ENCODE measurements around the gene CELA1.

CELA1 gene

DNA sequence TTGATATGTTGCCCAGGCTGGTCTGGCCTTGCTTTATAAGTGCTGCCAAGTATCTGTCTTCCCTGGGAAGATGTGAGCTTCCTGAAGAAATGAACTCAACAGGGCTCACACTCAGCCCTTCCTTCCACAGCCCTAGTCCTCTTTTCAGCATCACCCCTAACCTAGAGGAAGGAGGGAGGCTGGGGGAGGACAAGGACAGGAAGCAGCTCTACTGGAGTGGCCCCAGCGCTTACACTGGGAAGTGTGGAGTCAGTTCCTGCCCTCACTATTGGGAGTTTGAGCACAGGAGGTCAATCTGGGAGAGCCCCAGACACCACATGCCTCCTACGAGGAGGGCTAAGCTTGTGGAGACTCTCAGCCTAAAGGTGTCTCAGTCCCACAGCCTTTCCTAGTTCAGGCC is 27.9 kb upstream of the CELA1 start:
- no peak for DNase-seq

DNA sequence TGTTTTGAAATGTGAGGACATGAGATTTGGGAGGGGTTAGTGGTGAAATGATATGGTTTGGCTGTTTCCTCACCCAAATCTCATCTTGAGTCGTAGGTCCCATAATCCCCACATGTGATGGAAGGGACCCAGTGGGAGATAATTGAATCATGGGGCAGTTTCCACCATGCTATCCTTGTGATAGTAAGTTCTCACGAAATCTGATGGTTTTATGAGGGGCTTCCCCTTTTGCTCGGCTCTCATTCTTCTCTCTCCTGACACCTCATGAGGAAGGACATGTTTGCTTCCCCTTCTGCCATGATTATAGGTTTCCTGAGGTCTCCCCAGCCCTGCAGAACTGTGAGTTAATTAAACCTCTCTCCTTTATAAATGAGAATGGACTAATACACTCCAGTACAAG is 26.7 kb upstream of the CELA1 start:
- DNase-seq: no peak

DNA sequence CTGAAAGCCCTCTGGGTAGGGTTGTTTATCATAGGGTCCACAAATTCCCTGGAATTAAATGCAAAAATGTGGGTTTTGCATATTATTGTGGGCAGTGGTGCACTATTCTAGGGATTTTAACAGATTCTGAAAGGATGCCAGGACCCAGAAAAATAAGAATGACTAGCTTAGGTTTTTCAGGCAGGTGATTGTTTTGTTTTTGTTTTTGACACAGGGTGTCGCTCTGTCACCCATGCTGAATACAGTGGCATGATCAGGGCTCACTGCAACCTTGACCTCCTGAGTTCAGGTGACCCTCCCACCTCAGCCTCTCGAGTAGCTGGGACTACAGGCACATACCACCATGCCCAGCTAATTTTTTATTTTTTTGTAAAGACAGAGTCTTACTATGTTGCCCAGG is 25.5 kb upstream of the CELA1 start:
- no peak for DNase-seq

DNA sequence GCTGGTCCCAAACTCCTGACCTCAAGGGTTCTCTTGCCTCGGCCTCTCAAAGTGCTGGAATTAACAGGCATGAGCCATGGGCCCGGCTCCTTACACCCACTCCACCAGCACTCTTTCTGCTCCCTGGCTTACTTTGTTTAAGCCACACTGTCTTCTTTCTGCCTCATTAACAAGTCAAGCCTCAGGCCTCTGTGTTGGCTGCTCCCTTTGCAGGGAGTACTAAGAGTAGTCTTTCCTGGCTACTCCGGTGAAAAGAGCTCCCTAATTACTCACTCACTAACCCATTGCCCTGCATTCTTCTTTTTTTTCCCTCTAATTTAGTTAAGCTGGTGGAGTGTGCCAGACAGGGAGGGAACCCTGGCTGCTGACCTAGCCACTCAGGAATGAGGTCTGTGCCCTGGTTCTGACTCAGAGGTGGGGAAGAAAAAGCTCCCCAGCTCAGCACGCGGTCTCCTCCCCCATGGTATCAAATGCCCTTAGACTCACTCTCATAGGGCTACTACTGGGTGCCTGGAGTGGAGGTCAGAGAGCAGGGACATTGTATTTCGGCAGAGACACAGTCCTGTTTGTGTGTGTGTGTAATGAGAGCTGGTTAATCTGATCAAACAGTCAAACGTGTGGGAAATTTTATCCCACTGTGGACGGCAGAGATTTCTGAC is 24.9 kb upstream of the CELA1 start:
- peak; percentile 91 for DNase-seq

DNA sequence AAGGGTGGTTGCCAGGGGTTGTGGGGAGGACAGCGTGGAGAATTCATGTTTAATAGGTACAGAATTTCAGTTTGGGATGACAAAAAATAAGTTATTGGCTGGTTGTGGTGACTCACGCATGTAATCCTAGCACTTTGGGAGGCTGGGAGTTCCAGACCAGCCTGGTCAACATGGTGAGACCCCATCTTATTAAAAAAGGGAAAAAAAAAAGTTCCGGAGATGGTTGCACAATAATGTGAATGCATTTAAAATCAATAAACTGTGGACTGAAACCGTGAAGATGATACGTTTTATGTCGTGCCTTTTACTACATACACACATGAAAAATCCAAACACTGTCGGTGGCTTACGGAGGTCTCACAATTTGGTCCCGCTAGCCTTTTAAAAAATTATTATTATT is 24.2 kb upstream of the CELA1 start:
- no peak for DNase-seq

DNA sequence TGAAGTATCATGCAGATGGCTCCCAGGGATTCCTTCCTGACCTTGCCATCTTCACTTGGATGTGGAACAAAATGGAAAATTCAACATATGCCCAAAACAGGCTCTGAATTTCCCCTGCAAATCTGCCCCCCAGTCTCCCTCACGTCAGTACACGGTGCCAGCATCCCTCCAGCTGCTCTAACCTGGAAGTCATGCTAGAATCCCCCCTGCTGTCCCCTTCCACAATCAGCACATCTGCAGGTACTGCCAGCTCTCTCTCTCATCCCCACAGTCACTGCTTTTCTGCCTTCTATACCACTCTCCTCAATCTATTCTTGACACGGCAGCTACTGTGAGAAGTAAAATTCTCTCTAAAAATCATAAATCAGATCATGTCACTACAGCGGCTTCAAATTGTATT is 23.1 kb upstream of the CELA1 start:
- DNase-seq: no peak

DNA sequence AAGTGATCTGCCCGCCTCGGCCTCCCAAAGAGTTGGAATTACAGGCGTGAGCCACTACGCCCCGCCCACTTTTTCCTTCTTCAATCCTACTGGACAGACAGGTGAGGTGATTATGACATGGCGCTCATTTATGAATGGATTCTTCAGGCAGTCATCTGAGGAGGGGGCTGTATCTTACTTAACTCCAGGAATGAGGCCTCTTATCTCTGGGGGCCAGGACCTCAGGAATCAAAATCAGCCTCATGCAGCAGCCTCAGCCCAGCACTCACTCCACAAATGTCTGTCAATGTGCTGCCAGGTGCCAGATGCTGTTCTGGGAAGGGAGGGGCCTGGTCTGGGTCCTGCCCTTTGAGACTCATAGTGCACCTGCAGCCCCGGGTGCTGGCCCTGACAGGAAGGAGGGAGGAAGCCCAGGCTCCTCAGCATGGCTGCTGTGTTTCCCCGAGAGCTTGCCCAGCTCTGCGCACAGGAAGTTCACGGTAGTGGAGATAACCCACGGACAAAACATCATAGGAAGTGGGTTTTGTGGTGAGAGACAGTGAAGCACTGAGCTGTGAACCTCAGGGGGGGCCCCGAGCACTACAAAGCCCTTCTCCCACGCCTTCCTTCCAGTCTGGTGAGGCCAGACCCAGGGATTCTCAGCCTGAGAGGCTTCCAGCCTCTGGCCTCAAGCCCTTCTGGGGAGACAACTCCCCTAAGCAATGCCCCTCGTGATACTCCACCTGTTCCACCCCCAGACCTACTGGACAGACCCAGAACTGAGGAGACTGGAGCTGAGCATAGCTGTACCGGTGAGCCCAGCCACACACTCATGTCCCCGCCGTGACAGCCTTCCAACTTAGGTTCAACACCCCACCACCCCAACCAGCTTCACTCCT is 22.4 kb upstream of the CELA1 start:
- DNase-seq: no peak

DNA sequence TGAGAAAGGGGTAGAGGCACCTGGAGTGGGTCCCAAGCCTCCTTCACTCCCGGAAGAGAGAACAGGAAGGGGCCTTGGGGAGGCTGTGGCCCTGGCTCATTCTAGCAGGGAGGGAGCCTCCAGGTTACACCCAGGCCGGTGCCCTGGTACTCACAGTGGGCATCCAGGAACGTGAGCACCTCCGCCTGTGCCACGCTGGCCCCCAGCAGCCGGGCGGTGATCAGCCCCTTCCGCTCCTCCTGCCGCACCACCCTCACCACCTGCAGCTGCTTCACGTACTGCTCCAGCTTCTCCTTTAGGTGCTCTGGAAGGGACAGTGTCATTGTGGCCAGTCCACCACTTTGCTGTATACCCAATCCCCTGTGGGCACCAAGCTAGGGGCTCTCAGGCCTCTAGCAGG is 18.8 kb upstream of the CELA1 start:
- DNase-seq: no peak

DNA sequence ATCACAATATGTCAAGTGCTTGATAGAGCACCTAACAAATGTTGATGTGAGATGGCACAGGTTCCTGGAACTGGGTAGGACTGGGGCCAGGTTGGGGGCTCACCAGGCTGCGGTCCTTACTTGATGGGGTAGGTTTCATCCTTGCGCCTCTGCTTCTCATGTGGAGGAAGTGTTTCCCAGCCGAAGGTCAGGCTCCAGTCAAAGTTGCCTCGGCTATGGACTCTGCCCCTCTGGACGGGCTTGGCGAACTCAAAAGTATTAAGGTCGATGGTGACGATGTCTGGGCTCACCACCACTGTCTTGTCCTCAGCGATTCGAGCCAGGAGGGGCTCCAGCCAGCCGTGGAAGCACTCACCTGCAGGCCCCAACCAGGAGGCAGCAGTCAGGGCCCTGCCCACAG is 17.5 kb upstream of the CELA1 start:
- no peak for DNase-seq

DNA sequence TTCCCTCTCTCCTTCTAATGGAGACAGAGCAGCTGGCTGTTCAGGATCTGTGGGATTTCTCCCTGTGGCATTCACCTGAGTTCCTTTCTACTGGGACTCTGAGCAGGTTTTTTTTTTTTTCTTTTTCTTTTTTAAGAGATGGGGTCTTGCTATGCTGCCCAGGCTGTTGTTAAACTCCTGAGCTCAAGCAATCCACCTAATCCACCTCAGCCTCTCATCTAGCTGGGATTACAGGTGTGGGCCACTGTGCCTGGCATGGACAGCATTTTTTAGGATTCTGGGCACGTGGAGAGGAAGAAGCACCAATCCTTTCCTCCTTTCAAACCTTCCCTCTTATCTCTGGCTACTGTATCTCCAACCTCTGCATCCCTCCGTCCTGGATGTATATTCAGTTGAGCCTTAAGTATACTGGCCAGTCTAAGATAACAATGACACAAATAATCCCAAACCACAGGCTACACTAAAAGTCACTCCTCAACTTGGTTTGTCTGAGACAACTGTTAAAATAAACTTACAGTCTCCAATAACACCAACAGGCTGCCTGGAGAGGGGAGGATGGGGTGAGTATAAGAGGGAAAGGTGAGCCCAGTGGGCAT is 16.4 kb upstream of the CELA1 start:
- no peak for DNase-seq

DNA sequence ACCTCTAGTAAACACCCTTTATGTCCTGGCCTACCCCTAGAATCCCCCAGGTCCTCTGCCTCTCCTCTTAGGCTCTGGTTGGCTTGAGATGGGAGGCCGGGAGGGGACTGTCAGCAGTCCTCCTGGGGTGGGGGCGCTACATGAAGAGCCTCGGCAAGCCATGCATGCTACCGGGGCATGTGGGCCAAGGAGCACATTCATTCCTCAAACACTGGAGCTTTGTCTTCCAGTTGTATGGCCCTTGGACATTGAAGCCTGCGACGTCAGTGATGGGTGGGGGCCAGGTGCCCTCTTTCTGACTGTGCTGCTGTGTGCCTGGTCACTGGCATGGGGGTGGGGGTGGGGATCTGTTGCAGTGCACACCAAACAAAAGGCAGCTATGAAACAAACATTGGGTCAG is 15.8 kb upstream of the CELA1 start:
- DNase-seq: no peak

DNA sequence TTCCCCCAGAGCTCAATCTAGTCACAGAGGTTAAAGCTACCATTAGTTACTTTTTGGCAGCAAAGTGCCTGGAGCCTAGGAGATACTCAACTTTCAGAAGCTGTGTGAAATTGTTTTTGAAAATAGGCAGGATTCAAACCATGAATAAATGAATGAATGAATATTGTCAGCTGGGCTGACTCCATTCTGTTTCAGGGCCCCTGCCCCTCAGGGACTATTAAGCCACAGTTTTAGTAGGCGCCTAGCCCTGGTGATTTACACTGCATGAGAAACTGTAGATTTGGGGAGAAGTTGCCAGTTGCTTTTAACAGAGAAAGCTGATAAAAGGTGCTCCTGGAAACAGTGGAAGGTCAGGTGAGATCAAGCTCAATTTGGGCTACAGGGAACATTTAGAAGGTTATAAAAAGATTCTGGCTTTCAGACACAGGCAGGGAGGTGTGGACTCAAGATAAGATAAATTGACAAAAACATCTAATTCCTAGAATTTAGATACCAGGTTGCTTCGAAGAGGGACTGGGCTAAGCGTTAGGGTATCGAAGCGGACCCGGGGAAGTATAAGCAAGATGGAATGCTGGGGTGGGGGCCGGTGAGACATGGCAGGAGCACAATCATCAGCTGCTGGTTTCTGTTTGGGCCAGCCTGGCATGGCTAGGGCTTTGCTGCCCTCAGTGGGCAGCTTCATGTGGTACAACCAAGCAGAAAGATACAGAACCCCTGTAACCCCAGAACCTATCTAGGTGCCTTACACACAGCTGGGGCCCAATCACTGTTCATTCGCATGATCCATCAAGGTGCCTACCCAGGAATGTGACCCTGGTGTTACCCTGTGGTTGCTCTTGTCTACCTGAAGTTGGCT is 14.9 kb upstream of the CELA1 start:
- DNase-seq: no peak

DNA sequence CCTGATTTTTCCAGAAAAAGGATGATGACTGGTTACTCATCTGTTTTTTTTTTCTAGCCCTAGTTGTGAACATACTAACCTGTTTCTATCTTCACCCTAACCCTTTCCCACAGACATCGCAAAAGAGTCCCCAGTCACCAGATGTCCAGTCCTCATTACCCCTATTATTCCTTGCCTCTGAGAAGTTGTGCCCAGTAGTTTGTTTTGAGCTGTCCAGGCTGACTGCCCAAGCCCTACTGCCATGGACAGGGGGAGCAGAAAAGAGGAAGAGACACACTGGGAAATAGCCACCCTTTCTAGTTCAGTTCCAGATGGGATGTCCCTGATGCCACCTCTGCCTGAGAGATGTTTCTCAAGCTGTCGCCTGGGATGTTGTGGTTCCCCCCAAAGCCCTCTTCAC is 13.8 kb upstream of the CELA1 start:
- no peak for DNase-seq

DNA sequence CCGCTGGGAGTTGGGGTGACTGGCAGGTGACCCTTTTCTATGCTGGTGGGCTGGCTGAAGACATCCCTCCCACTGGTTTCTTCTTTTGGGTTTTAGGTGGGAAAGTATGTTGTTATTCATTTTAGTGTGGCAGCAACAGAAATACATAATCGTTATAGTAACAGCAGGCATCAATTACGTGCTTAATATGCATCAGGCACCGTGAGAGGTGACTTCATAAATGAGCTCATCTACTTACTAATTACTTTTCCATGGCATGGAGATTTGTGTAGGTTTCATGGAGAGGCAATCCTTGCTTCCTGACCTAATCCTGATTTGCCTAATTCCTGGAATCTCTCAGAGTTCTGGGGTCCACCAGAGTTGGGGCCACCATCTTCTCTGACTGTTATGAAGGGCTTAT is 13.4 kb upstream of the CELA1 start:
- DNase-seq: no peak

DNA sequence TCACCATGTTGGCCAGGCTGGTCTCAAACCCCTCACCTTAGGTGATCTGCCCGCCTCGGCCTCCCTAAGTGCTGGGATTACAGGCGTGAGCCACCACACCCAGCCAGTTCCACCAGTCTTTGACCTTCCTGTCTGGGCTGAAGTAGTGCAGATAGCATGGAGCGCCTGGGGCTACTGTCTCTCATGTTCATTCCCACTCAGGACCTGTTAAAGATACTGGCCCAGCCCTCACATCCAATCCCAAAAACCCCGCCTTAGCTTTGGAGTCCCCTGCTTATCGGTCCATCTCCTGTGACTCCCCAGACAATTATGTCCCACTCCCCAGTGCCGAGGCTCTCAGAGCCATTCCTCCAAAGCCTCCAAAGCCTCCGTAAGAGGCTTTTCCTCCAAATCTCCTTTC is 12.0 kb upstream of the CELA1 start:
- DNase-seq: no peak

DNA sequence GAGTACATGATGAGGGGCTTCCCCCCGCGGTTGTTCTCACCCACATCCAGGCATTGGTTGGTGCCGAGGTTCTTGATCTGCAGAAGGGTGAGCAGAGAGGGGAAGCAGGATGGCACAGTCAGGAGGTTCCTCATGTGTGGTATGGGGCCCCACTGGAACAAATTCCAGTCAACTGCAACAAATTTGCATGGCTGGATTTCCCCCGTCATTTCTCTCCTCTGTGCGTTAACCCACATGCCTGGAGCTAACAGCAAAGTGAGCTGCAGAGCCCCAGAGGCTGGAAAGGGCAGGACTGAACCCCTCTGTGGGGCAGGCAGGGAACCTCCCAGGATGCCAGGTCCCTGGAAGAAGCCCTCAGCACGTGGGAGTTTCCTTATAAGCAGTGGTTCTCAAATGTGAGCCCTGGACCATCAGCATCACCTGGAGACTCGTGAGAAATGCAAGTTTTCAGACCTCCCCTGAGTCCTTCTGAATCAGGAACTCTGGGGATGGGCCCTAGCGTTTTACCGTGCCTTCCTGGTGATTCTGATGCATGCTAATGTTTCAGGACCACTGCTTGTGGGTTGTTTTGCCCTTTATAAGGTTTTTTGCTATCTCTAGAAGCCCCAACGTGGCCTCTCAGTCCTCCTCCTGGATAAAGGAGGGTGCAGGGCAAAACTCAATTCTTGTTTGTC is 11.0 kb upstream of the CELA1 start:
- no peak for DNase-seq

DNA sequence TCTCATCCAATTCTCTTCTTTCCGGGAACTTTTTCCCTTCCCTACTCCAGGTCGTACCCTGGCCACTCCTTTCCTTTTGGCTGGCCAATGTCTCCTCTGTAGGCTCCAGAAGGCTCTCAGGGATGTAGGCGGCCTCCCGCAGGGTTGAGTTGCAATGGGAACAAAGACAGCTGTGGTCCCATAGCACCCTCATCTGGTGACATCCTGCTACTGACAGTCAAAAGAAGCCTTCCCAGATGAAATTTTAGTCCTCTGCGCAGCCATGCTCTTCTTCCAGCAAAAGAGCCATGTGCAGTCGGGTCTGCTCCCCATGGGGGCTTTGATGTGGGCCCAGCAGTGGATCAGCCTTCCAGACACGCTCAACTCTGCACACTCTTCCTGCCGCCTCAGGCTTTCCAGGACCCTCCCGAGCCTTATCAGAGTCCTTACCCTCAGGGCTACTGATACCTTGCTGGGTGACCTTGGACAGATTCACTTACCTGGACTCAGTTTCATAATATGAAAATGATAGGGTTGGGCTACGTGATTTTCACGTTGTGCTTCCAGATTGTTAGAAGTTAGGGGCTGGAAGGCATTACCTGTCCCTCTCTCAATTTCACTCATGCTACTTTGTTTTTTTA is 5.5 kb upstream of the CELA1 start:
- peak; percentile 52 for DNase-seq

DNA sequence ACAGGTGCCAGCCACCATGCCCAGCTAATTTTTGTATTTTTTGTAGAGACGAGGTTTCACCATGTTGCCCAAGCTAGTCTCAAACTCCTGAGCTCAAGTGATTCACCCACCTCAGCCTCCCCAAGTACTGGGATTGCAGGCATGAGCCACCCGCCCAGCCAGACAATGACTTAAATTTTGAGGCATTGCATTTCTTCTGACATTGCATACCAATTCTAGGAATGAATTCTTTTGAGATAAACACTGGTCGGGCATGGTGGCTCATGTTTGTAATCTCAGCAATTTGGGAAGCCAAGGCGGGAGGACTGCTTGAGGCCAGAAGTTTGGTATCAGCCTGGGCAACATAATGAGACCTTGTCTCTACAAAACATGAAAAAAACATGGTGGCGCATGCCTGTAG is 2.5 kb upstream of the CELA1 start:
- no peak for DNase-seq

DNA sequence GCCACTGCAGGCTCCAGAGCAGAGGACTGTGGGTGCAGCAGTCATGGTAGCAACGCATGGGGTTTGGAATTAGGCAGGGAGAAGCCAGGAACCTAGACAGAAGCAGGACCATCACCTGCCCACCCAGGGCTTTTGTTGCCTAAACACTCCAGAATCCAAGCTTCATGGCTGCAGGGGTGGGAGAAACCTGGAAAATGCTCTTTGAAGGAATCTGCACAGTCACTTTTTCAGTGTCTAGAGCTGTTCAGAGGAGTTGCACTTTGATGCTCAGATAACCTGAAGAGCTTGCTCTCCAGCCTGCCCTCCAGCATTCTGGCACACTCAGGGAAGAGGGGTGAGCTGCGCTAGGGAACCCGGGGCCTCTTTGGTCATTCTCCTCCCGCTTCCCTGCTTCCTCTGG is 1.6 kb upstream of the CELA1 start:
- no peak for DNase-seq

DNA sequence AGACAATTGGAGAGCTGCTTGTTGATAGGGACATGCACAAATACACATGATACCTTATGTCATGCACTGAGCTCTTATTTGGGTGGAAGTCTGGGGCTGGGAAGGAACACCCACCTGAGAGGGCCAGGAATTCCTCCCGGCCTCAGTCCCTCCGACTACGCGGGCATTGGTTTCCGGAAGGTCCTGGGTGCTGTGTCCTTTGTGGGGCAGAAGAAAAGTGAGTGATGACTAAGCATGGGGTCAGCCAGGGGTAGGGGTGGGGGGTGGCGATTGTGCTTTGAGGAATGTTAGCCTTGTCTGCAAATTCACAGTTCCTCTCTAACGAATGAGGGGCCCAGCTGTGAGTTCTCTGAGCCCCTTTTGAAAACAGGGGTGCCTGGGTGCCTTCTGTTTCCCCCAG is 798 bp downstream of the CELA1 start:
- no peak for DNase-seq

DNA sequence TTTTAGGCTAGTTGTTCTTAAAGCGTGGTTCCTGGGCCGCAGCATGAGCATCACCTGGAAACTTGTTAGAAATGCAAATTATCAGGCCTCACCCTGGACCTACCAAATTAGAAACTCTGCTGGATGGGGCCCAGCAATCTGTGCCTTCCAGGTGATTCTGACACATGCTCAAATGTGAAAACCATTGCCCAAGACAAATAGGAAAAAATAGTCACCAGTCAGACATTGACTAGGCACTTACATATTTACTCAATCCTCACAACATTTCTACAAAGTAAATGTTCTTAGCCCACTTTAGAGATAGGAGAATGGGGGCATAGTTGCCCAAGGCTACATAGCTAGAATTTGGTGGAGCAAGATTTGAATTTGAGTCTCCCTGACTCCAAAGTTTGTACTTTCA is 3.3 kb downstream of the CELA1 start:
- DNase-seq: no peak

DNA sequence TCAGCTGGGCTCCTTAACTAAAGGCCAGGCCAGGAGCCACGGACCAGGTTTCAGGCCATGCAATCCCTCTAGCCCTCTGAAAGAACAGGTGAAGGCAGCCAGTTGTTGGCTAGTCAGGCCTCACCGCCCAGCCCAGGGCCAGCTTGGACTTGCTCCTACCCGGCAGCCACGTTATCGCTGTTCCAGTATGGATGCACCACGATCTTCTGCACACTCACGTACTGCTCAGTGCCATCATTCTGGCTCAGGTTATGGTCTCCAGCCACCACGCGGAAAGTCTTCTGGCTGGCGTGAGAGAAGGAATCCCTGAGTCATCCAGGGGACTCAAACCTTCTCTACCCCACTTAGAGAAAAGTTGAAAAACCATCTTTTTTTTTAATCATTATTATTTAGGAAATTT is 4.1 kb downstream of the CELA1 start:
- no peak for DNase-seq
